SK-N-MC (cell line): Measurements from ENCODE around the gene RNF126.
"Not testable (repeated sequence)": the region's sequence is repeated elsewhere in the genome, so short reads cannot be mapped to it uniquely, and the experiment has no call there.

ENCODE experiments used
- DNase-seq: peaks from one replicate; pipeline ENCODE4 v3.0.0-alpha.2; 2011; ENCODE audit warnings: low read depth, low spot score
- H3K27ac ChIP-seq: fragments of 200-600 bp; sonication (generic); 2 replicates; pipeline ENCODE4 v1.5.1; 2016; ENCODE audit warnings: mixed run types
- H3K36me3 ChIP-seq: fragments of 200-600 bp; sonication (generic); 2 replicates; pipeline ENCODE4 v1.6.1; 2017; ENCODE audit warnings: antibody characterized with exemption, low read length, mixed read lengths; ENCODE audit not compliant: insufficient read depth
- H3K4me3 ChIP-seq: fragments of 200-600 bp; sonication (generic); 2 replicates; pipeline ENCODE4 v1.5.1; 2016
- H3K9ac ChIP-seq: fragments of 200-600 bp; sonication (generic); 2 replicates; pipeline ENCODE4 v1.8.0; 2017; ENCODE audit warnings: mixed run types, mixed read lengths; ENCODE audit not compliant: insufficient read length
- H3K9me3 ChIP-seq: fragments of 200-600 bp; sonication (generic); 2 replicates; pipeline ENCODE4 v1.6.1; 2017; ENCODE audit warnings: low read depth, mild to moderate bottlenecking, antibody characterized with exemption, low read length, moderate library complexity, mixed read lengths
- EZH2 ChIP-seq: fragments of 200-600 bp; sonication (generic); IDR thresholded peaks from one replicate; pipeline ENCODE4 v1.6.1; 2017; ENCODE audit warnings: antibody characterized with exemption
- FOXP2 ChIP-seq: optimal IDR thresholded peaks from 2 replicates; pipeline ENCODE3; 2011; ENCODE audit warnings: mild to moderate bottlenecking, moderate library complexity; ENCODE audit not compliant: insufficient read depth; ENCODE audit errors: extremely low read length, control extremely low read depth
- POLR2AphosphoS5 ChIP-seq: IDR thresholded peaks from 2 replicates; pipeline ENCODE4 v1.6.1; 2012; ENCODE audit warnings: mild to moderate bottlenecking, low read depth, low read length, borderline replicate concordance

RNF126 gene

GRCh38 chr19:639253-640160 lies 23.5 kb downstream of the RNF126 start, which contains the start of gene FGF22:
TSS of gene FGF22 (plus strand) at chr19:639879. CDS start at chr19:639926, 47 bp downstream.
- H3K9ac ChIP-seq, result no peak within 1 kb of the TSS
- peak within 1 kb of the TSS; percentile 77 for H3K4me3 ChIP-seq
- TF ChIP-seq POLR2AphosphoS5 (no peak), FOXP2 (no peak), EZH2 (no peak)
- H3K27ac ChIP-seq, result no peak within 1 kb of the TSS
- no peak for DNase-seq
- H3K9me3 ChIP-seq, result no peaks in the 10 kb centered on the region
- H3K36me3 ChIP-seq, result no peaks in the 10 kb centered on the region

GRCh38 chr19:638906-639252 lies 24.1 kb downstream of the RNF126 start:
- Histone ChIP-seq H3K4me3 (peak overlapping the region; percentile 77), H3K9ac (no peak overlapping the region), H3K9me3 (no peaks in the 10 kb centered on the region), H3K27ac (no peak overlapping the region), H3K36me3 (no peaks in the 10 kb centered on the region)
- no peak for DNase-seq
- TF ChIP-seq EZH2 (no peak), POLR2AphosphoS5 (no peak), FOXP2 (no peak)

GRCh38 chr19:634975-635652 lies 27.9 kb downstream of the RNF126 start:
- no peak for TF ChIP-seq FOXP2
- TF ChIP-seq EZH2, result no peak
- TF ChIP-seq POLR2AphosphoS5, result no peak
- no peak for DNase-seq
- no peaks in the 10 kb centered on the region for H3K9me3 ChIP-seq

GRCh38 chr19:633786-634639 lies 29.0 kb downstream of the RNF126 start:
- Histone ChIP-seq H3K36me3 (peaks cover 14% of the 10 kb centered on the region), H3K4me3 (peak overlapping the region; percentile 97), H3K9me3 (no peaks in the 10 kb centered on the region), H3K9ac (peak overlapping the region; percentile 88), H3K27ac (peak overlapping the region; percentile 71; the same call in 1 of the 2 replicates)
- DNase-seq, result no peak
- TF ChIP-seq POLR2AphosphoS5, result no peak

More at GRCh38 chr19:634975-635652, 27.9 kb downstream of the RNF126 start:
- Histone ChIP-seq H3K36me3 (peaks cover 9% of the 10 kb centered on the region; the same call in 1 of the 2 replicates), H3K27ac (no peak overlapping the region), H3K9ac (no peak overlapping the region), H3K4me3 (no peak overlapping the region)

GRCh38 chr19:633068-633785 lies 29.8 kb downstream of the RNF126 start, which contains the start of gene POLRMT:
TSS of gene POLRMT (minus strand) at chr19:633537. CDS start at chr19:633512, 25 bp downstream.
- Histone ChIP-seq H3K9me3 (no peaks in the 10 kb centered on the region), H3K36me3 (peaks cover 22% of the 10 kb centered on the region), H3K9ac (peak within 1 kb of the TSS; percentile 90), H3K27ac (peak within 1 kb of the TSS; percentile 71), H3K4me3 (peak within 1 kb of the TSS; percentile 97)
- peak; percentile 96 for DNase-seq
- TF ChIP-seq EZH2 (no peak), POLR2AphosphoS5 (peak; percentile 65), FOXP2 (peak; percentile 55)

GRCh38 chr19:632579-633067 lies 30.4 kb downstream of the RNF126 start:
- TF ChIP-seq EZH2 (no peak), FOXP2 (no peak), POLR2AphosphoS5 (peak; percentile 21; the same call in 1 of the 2 replicates)
- no peak for DNase-seq

GRCh38 chr19:629961-630714 lies 32.9 kb downstream of the RNF126 start:
- DNase-seq, result no peak
- Histone ChIP-seq H3K4me3 (no peak overlapping the region), H3K9me3 (no peaks in the 10 kb centered on the region), H3K9ac (no peak overlapping the region), H3K27ac (no peak overlapping the region), H3K36me3 (peaks cover 36% of the 10 kb centered on the region)
- TF ChIP-seq FOXP2 (no peak), POLR2AphosphoS5 (no peak), EZH2 (no peak)

More at GRCh38 chr19:632579-633067, 30.4 kb downstream of the RNF126 start:
- H3K36me3 ChIP-seq, result peaks cover 28% of the 10 kb centered on the region
- no peak overlapping the region for H3K27ac ChIP-seq
- H3K9ac ChIP-seq, result peak overlapping the region; percentile 90
- H3K9me3 ChIP-seq, result no peaks in the 10 kb centered on the region
- H3K4me3 ChIP-seq, result peak overlapping the region; percentile 97

GRCh38 chr19:629515-629914 lies 33.5 kb downstream of the RNF126 start:
- not testable (repeated sequence) for DNase-seq, H3K9ac ChIP-seq, H3K27ac ChIP-seq, H3K4me3 ChIP-seq, H3K9me3 ChIP-seq
- H3K36me3 ChIP-seq, result peaks cover 42% of the 10 kb centered on the region
